NCI-H524 treated with DMSO at 0.1 percent for 48 hours (cell line): ENCODE measurements around the gene DDAH1.
A peak's percentile ranks its signal among the peaks of the same experiment; 100 is the strongest.

Experiments used
- DNase-seq: peaks from one replicate; lab custom pipeline; 2025; lab: John Stamatoyannopoulos, UW

The DDAH1 gene

GRCh38 chr1:85440612-85441011 is 24.3 kb downstream of the DDAH1 start:
- no peak for DNase-seq

- no peak for DNase-seq
These were observed 26.6 kb downstream of the DDAH1 start for GRCh38 chr1:85438353-85438752.

- DNase-seq, result no peak
These were observed 27.8 kb downstream of the DDAH1 start for GRCh38 chr1:85437139-85437538.

- no peak for DNase-seq
These were observed 31.9 kb downstream of the DDAH1 start for GRCh38 chr1:85433096-85433495.

- no peak for DNase-seq
These were observed 36.4 kb downstream of the DDAH1 start for GRCh38 chr1:85428471-85429089.

GRCh38 chr1:85427849-85428248 is 37.1 kb downstream of the DDAH1 start:
- no peak for DNase-seq

- no peak for DNase-seq
These were observed 37.6 kb downstream of the DDAH1 start for GRCh38 chr1:85427331-85427730.

- DNase-seq, result no peak
These were observed 43.8 kb downstream of the DDAH1 start for GRCh38 chr1:85421179-85421578.

GRCh38 chr1:85420199-85420598 is 44.8 kb downstream of the DDAH1 start:
- no peak for DNase-seq

GRCh38 chr1:85417876-85418275 is 47.1 kb downstream of the DDAH1 start:
- DNase-seq, result no peak

GRCh38 chr1:85417017-85417416 is 47.9 kb downstream of the DDAH1 start:
- DNase-seq, result peak; percentile 8

GRCh38 chr1:85413169-85413568 is 51.8 kb downstream of the DDAH1 start:
- DNase-seq, result no peak

- DNase-seq, result no peak
These were observed 53.2 kb downstream of the DDAH1 start for GRCh38 chr1:85411567-85412305.

GRCh38 chr1:85409516-85409915 is 55.4 kb downstream of the DDAH1 start:
- DNase-seq, result no peak

- DNase-seq, result no peak
These were observed 57.1 kb downstream of the DDAH1 start for GRCh38 chr1:85407746-85408377.

GRCh38 chr1:85406887-85407533 is 57.9 kb downstream of the DDAH1 start:
- DNase-seq, result no peak

- no peak for DNase-seq
These were observed 58.9 kb downstream of the DDAH1 start for GRCh38 chr1:85406081-85406480.

GRCh38 chr1:85404408-85404807 is 60.6 kb downstream of the DDAH1 start:
- DNase-seq, result no peak

GRCh38 chr1:85398391-85399064 is 66.4 kb downstream of the DDAH1 start:
- DNase-seq, result no peak

GRCh38 chr1:85397490-85398032 is 67.4 kb downstream of the DDAH1 start:
- no peak for DNase-seq

- DNase-seq, result no peak
These were observed 68.8 kb downstream of the DDAH1 start for GRCh38 chr1:85396194-85396593.

GRCh38 chr1:85394130-85394529 is 70.8 kb downstream of the DDAH1 start:
- no peak for DNase-seq
